Activated CD4-positive, CD25-positive, alpha-beta regulatory T cell treated with anti-CD3 and anti-CD28 coated beads, Interleukin-2, amount 50 U/mL, for 16 hours (primary cell): Measurements from ENCODE around the gene SLC29A1.
"Not testable (repeated sequence)": the region's sequence is repeated elsewhere in the genome, so short reads cannot be mapped to it uniquely, and the experiment has no call there.

Experiments used
- DNase-seq: peaks from one replicate; pipeline ENCODE4 v3.0.0-alpha.2; 2020; ENCODE audit warnings: low read depth, low spot score

SLC29A1 gene

DNA sequence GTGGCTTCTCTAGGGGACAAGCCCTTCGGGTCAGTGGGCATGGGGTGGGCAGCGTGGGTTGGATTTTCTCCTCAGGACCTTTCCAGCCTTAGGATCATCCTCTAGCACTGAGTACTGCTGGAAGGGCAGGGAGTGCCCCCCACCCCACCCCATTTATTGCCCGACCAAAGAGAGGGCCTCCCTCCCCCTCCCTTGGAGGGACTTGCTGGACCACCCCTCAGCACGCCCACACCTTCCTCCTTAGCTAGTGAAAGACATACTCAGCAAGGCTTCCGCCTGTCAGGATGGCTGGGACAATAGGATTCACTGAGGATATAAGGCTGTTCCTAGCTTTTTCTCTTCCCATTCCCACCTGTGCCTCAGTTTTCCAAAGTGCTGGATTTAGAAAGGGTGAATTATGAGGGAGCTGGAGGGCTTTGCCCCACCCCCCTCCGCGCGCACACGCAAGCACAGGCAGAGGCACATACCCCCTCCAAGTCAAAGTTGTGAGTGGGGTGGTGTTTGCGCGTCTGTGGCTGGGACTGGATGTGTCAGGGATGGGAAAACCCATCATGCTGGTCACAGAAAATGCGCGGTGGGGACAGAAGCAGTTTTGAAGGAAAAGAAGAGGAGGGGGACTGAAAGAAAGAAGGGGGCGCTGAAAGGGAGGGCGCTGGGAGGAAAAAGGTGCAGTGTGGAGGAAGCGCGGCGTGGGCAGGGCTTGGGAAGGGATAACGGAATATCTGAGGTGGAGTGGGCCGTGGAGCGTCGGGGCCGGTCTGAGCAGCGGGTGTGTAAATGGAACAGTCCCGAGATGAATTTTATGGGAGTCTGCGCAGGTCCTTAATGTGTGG is 693 bp upstream of the SLC29A1 start:
- no peak for DNase-seq

DNA sequence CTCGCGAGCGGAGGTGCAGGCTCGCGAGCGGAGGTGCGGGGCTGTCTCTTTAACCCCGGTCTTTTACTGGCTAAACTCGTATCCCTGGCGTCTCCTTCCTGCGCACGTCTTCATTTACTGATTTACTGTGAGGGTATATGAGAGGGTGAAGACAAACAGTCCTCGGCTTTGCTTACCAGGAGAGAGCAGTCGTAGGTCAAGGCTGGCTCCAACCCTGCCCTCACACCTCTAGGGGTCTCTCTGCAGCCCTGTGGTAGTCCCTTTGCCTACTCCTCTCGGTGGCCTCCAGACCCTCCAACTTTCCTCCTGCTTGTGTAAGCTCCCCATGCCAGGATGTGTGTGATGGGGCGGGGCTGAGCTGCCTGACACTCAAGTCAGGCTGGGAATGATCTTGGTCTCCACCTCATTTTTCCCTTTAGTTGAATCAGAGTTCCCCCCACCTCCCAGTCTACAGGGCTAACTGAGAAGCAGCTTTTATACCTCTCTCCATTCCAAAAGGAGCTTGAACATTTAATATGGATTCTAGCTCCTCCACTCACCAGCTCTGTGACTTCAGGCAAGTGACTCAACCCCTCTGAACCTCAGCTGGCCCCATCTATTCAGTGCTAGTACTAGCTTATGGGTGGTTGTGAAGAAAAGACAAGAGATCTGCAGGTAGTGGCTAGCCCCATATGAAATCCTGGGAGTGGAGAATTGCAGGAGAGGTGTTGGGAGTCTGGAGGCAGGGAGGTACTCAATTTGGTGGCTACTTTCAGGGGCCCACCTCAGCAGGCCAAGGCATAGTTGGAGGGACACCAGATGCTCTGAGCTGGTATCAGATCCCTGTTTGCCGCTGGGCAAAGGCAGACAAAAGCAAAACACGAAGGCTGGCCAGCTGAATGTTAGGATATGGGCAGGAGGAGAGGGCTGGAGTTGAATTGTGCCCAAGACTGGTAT is 902 bp downstream of the SLC29A1 start:
- no peak for DNase-seq

DNA sequence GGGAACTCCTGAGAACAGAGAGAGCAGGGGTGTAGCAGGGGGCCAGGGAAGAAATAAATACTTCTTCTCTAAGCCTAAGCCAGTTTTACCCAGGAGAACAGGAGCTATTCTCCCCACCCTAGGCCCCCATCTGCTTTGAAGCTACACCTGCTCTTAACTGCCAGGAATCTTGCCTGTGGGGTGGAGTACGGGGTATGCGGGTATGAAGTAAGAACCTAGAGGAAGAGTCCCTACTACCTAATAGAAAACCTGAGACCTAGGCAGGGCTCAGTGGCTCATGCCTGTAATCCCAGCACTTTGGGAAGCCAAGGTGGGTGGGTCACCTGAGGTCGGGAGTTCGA is 1.5 kb downstream of the SLC29A1 start:
- no peak for DNase-seq

DNA sequence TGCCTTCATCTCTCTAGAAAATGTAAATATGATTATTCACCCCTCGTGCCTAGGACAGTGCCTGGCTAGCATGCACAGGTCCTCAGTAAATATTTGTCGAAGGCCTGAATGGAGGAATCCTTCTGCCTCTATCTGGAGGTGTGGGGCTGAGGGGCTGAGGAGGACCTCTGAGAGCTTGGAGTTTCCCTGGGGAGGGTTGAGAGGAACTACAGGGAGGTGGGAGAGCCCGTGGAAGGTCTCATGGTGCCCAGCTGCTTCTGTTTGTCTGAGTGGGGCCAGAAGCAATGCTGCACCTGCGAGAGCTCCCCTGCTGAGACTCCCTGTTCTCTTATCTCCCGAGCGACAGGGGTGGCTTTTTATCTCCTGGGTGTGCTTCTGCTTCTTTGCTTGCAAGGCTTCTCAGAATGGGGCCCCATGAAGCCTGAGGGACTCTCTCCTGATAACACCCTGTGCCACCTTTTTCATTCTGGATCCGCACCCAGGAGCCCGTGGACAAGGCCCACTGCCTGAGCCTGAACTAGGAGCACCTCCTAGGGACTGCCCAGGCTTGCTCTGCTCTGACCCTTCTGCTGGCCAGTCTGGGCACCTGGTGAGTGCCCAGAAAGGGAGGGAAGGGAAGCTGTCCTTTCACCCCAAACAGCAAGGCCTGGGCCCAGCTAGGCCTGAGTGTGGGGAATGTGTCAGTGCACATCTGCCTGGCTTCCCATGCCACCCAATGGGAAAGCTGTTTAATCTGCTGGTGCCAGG is 2.4 kb downstream of the SLC29A1 start:
- DNase-seq, result no peak

DNA sequence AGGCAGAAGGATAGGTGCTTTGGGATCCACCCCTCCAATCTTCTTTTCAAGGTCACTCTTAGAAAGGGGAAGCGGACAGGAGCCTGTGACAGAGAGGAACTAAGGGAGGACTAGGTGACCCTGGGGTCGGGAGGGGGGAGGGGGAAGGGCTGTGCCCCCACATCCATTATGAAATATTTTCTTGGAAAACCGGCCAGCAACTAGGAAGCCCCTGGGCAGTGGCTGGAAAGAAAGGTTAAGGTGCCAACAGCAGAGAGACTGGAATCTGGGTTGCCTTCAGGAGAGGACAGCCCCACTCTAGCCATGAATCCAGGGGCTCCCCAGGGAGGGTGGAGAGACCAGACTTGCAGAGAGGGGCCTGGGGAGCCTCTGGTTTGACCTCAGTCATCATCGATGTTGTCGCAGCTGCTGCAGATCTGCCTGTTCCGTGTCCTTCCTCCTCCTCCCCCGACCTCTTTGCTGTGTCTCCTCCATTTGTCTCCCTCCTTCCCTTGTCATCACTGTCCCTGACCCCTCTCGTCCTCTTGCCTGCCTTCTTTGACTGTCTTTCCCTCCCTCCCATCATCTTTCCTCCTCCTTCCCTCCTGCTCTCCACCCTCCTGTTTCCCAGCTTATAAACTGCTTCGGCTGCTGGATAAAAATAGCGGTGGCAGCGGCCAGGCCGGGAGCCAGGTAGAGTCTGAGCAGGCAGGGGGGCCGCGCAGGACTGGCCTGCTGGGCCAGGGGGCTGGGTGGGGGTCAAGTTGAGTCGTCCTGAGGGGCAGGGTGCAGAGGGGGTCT is 3.2 kb downstream of the SLC29A1 start:
- DNase-seq, result no peak

DNA sequence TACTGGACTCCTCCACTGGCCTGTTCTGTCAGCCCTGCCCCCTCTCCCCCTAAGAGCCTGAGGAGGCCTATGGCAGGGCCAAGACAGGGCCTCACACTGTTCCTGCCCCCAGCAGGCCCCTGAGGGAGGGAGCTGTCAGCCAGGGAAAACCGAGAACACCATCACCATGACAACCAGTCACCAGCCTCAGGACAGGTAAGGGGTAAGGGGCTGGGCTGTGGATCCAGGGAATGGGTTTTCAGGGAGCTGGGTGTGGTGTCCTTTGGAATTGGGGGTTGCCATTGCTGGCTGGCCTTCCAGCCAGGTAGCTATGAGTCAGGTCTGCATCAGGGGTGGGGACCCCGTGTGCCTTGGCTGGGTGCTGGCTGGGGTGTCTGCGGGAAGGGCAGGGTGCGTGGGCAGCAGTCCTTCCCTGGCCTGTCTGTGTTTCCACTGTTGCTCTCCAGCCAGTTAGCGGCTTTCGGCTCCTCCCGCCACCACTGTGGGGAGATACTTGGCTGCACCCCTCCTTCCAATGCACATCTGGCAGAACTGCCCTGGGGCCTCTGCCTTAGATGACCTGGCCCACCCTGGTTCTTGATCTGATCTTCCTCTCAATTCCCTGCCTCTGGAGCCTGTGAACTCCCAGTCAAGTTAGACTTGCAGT is 3.9 kb downstream of the SLC29A1 start:
- DNase-seq, result no peak

DNA sequence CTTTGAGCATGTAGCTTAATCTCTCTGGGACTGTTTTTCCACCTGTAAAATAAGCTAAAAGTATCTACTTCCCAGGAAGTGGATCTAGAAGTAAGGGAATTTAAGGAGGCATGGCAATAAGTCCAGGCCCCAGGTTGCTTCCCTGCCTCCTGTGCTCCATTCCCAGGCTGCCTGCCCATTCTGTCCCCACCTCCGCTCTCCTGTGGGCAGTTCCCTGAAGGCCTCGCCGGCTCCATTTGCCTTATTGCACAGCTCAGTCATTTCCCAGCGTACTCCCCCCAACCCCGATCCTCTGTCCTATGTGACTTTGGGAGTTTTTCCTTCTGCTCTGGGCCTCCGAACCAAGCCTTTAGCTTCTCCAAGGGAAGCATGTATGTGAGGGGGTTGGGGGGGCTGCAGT is 4.6 kb downstream of the SLC29A1 start:
- no peak for DNase-seq

DNA sequence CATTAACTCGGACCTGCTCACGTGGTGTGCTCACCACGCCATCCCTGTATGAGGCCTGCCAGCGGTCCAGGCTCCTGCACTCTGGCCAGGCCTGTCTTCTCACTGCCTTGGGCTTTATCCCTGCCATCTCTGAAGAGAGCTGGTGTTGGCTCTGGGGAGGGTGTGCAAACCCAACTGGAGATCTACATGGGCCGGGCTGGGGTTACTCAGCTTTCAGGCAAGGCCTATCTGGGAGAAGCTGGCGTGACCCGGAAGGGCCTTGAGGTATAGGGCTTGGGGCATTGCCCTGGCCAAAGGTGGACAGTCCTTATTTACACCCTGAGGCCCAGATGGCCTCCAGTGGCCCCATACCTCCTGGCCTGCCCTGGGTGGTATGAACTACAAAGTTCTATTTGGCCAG is 5.0 kb downstream of the SLC29A1 start:
- no peak for DNase-seq

DNA sequence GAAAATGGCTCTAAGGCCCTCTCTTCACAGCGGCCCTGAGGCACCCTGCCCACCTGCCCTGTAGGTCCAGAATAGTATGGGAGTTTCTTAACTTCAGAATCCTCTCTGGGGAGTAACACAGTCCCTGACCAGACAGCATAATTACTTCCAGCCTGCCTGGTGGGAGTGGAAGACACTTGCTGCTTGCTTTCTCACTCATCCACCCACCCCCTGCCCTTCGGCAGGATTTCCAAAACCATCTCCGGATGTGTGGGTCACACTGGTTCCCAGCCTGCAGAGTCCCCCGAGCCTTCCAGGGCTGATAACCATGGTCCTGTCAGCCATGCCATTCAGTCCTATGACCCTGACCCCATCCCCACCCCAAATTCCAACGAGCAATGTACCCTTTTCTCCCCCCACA is 5.4 kb downstream of the SLC29A1 start:
- no peak for DNase-seq

DNA sequence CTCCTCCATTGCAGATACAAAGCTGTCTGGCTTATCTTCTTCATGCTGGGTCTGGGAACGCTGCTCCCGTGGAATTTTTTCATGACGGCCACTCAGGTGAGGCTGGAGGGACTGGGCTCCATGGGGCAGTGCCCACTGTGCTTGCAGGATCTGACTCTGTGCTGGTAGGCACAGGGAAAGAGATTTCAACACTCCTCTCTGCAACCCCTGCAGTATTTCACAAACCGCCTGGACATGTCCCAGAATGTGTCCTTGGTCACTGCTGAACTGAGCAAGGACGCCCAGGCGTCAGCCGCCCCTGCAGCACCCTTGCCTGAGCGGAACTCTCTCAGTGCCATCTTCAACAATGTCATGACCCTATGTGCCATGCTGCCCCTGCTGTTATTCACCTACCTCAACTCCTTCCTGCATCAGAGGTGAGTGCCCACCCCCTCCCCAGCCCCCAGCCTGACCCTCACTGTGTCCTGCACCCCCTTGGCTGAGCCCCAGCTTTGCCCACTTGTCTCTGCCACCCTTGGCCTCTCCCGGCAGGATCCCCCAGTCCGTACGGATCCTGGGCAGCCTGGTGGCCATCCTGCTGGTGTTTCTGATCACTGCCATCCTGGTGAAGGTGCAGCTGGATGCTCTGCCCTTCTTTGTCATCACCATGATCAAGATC is 6.1 kb downstream of the SLC29A1 start:
- no peak for DNase-seq

DNA sequence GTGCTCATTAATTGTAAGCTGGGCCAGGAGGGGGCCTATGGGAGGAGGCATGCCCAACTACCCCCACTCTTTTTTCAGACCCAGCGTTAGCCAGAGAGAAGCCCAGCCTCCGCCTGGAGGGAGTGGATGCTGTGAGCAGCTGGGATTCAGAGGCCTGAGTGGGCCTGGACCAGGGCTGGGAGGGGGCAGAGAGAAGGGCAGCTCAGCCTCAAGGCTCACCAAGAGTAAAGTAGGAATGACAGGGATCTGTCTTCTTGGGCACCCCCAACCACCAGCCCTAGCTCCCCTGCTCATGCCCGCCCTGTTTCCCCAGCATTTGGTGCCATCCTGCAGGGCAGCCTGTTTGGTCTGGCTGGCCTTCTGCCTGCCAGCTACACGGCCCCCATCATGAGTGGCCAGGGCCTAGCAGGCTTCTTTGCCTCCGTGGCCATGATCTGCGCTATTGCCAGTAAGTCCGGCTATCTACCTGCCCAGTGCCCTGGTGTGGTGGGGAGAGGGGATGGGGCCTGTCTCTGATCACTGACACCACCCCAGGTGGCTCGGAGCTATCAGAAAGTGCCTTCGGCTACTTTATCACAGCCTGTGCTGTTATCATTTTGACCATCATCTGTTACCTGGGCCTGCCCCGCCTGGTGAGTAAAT is 6.8 kb downstream of the SLC29A1 start:
- DNase-seq, result no peak

DNA sequence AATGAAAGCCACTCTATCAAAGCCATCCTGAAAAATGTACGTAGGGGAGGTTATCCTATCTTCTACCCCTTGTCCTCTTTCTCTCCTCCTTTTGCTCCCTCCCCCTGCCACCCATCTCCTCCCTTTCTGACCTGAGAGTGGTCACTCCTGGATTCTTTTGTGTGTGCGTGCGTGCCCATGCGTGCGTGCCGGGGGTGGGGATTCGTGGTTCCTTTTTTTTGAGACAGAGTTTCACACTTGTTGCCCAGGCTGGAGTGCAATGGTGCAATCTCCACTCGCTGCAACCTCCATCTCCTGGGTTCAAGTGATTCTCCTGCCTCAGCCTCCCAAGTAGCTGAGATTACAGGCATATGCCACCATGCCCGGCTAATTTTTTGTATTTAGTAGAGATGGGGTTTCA is 8.0 kb downstream of the SLC29A1 start:
- not testable (repeated sequence) for DNase-seq

DNA sequence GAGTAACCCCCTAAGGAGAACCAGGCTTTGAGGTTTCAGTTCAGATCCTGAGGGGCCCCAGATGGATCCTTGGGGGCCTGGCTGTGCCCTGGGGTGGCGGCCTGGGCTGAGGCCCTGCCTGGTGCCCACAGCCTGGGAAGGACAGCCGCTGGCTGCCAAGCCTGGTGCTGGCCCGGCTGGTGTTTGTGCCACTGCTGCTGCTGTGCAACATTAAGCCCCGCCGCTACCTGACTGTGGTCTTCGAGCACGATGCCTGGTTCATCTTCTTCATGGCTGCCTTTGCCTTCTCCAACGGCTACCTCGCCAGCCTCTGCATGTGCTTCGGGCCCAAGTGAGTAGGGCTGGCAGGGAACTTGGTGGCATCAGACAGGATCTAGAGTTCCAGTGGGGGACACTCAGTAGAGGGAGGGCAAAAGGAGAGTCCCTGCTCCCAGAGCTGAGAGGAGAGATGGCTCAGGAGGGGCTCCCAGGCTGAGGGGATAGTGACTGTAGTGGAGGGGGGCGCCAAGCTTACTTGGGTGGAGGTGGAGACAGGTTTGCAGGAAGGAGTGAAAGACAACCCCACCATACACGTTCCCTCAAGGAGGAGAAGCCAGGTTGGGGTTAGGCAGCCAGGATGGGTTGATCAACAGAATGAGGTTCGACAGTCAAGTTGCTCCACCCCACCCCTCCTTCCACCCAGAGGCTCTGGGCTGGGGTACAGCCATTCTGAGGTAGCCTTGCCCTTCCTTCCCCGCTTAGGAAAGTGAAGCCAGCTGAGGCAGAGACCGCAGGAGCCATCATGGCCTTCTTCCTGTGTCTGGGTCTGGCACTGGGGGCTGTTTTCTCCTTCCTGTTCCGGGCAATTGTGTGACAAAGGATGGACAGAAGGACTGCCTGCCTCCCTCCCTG is 9.5 kb downstream of the SLC29A1 start:
- DNase-seq, result no peak

DNA sequence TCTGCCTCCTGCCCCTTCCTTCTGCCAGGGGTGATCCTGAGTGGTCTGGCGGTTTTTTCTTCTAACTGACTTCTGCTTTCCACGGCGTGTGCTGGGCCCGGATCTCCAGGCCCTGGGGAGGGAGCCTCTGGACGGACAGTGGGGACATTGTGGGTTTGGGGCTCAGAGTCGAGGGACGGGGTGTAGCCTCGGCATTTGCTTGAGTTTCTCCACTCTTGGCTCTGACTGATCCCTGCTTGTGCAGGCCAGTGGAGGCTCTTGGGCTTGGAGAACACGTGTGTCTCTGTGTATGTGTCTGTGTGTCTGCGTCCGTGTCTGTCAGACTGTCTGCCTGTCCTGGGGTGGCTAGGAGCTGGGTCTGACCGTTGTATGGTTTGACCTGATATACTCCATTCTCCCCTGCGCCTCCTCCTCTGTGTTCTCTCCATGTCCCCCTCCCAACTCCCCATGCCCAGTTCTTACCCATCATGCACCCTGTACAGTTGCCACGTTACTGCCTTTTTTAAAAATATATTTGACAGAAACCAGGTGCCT is 10.2 kb downstream of the SLC29A1 start:
- DNase-seq, result no peak

DNA sequence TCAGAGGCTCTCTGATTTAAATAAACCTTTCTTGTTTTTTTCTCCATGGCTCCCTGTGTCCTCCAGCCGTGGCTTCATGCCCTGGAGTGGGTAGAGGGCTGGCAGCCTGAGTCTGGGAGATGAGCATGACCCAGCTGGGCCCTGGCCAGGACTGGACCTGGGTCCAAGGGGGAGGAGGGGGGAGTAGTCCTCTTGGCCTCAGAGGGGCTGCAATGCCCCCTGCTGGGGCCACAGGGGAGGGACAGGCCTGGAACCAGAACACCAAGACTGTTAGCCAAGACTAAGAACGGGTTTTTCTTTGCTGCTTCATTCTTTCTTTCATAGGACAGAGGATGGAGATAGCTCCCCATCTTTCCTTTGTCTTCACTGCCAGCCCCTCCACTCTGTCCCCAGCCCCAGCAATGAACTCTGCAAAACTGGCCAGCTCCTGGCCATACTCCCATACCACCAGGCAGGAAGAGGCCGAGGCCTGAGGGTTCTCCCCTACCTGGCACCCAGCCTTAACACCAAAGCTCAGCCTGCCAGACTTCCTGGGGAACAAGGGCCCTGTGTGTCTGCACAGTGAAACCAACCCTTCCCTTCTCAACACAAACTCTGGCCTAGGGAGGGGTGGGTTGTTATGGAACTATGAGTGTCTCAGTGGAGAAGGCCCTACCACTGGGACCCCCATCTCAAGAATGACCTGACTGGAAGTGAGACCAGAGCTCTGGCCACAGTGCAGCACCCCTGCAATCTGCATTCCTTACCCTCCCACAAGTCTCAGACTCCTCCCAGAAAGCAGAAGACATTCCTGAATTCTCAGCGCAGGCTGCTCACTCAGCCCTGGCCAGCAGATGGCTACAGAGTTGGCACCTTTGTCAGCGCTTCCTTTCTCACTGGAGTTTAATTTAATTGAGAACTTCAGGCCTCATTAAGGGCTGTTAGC is 11.0 kb downstream of the SLC29A1 start:
- DNase-seq, result no peak

DNA sequence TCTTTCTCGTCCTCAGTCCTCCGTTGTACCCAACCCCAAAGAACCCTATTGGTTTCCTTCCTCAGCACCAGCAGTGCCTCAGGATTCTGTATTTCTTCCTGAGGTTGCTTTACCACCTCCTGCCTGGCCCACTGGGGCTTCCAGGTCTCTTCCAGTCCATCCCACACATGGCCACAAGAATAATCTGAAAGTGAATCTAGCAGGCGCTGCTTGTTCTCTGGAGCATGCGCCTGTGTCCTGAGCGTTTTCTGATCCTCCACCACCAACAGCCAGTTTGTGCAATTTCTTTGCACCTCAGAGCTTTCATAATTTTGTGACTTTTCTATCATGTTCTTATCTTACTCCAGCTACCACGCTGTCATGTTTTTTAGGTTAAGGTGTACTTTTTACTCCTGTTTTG is 11.9 kb downstream of the SLC29A1 start:
- no peak for DNase-seq

DNA sequence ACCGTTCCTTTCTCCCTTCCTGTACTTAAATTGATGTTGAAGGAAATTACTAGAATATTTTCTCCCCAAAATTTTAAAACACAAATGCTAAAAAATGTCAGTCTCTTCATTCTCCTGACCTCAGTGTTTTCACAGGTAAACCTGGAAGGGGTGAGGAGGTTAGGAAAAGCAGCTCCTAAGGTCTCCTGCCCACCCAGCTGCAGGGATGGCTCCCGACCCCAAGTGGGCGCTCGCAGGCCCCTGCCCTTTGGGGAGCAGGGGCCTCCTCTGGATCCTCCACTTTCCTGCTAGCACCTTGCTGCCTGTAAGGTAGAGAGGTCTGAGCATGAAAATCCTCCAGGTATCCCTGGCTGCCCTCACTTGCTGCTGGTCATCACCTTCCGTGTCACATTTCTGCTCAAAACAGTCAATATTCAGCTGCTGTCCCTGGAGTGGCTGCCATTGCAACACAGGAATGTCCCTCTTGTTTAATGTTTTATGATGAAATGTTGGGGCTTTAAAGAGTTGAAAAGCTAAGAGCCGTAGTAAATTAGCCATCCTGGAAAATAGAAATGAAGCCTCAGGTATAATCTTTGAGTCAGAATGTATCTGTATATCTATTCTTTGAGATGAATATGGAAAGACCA is 12.6 kb downstream of the SLC29A1 start:
- no peak for DNase-seq
